HepG2 (cell line): ENCODE results near the gene TMX2. TPM values are rescaled to one million over a fixed set of nuclear protein-coding genes. Genes with fewer than 3 reads are reported as not detected.

Experiments
- ASH2L ChIP-seq: fragments of 300-600, 200-600 bp; sonication (generic); IDR thresholded peaks from 2 replicates; pipeline ENCODE4 v1.7.0; 2017; ENCODE audit warnings: low read depth, mild to moderate bottlenecking, moderate library complexity, mixed read lengths, low read length; ENCODE audit not compliant: insufficient read length
- ELF4 ChIP-seq: sonication (generic); formaldehyde crosslinking; IDR thresholded peaks from 2 replicates; pipeline ENCODE4 v1.5.0; 2020; ENCODE audit warnings: missing genetic modification reagents, mild to moderate bottlenecking, moderate library complexity, borderline replicate concordance
- FOXA3 ChIP-seq: IDR thresholded peaks from 2 replicates; pipeline ENCODE4 v1.6.1; 2016; ENCODE audit warnings: missing genetic modification reagents, missing compliant biosample characterization
- GABPB1 ChIP-seq: IDR thresholded peaks from 2 replicates; pipeline ENCODE4 v1.6.1; 2016; ENCODE audit warnings: mild to moderate bottlenecking, missing genetic modification reagents, moderate library complexity, missing compliant biosample characterization
- JUNB ChIP-seq: sonication (generic); formaldehyde crosslinking; IDR thresholded peaks from 2 replicates; pipeline ENCODE4 v1.8.0; 2022; ENCODE audit warnings: missing genetic modification reagents, mild to moderate bottlenecking, borderline replicate concordance
- MEIS2 ChIP-seq: sonication (generic); formaldehyde crosslinking; IDR thresholded peaks from 2 replicates; pipeline ENCODE4 v1.9.0; 2021; ENCODE audit warnings: mild to moderate bottlenecking, missing genetic modification reagents
- MTF1 ChIP-seq: sonication (generic); formaldehyde crosslinking; IDR thresholded peaks from 2 replicates; pipeline ENCODE4 v1.5.0; 2020; ENCODE audit warnings: missing genetic modification reagents
- NCOR1 ChIP-seq: fragments of 200-600 bp; sonication (generic); IDR thresholded peaks from 2 replicates; pipeline ENCODE4 v1.7.0; 2017; ENCODE audit warnings: antibody characterized with exemption, low read length, borderline replicate concordance
- NFKB2 ChIP-seq: sonication (generic); formaldehyde crosslinking; IDR thresholded peaks from 2 replicates; pipeline ENCODE4 v1.4.0; 2020; ENCODE audit warnings: missing genetic modification reagents, borderline replicate concordance
- NR0B2 ChIP-seq: sonication (generic); formaldehyde crosslinking; IDR thresholded peaks from 2 replicates; pipeline ENCODE4 v1.4.0; 2020; ENCODE audit warnings: mild to moderate bottlenecking, missing genetic modification reagents
- PLSCR1 ChIP-seq: sonication (generic); formaldehyde crosslinking; IDR thresholded peaks from 2 replicates; pipeline ENCODE4 v1.5.0; 2020; ENCODE audit warnings: missing genetic modification reagents, mild to moderate bottlenecking, borderline replicate concordance
- RAD21 ChIP-seq: fragments of 450-650 bp; formaldehyde crosslinking; IDR thresholded peaks from 2 replicates; pipeline ENCODE4 v1.5.0; 2020; ENCODE audit warnings: mild to moderate bottlenecking
- TFE3 ChIP-seq: IDR thresholded peaks from 2 replicates; pipeline ENCODE4 v1.6.1; 2016
- TOPORS ChIP-seq: sonication (generic); formaldehyde crosslinking; IDR thresholded peaks from 2 replicates; pipeline ENCODE4 v1.8.0; 2023; ENCODE audit warnings: mild to moderate bottlenecking, missing genetic modification reagents
- TSC22D2 ChIP-seq: sonication (generic); formaldehyde crosslinking; IDR thresholded peaks from 2 replicates; pipeline ENCODE4 v1.5.1; 2020; ENCODE audit warnings: missing genetic modification reagents, mild to moderate bottlenecking, borderline replicate concordance
- YY1 ChIP-seq: IDR thresholded peaks from 2 replicates; pipeline ENCODE4 v1.6.1; 2011; ENCODE audit warnings: low read length, low read depth, moderate library complexity, mild to moderate bottlenecking; ENCODE audit not compliant: insufficient read depth, insufficient replicate concordance
- ZBTB3 ChIP-seq: sonication (generic); formaldehyde crosslinking; IDR thresholded peaks from 2 replicates; pipeline ENCODE4 v1.4.0; 2020; ENCODE audit warnings: low read depth, mild to moderate bottlenecking, moderate library complexity, missing genetic modification reagents, borderline replicate concordance
- ZNF121 ChIP-seq: sonication (generic); formaldehyde crosslinking; IDR thresholded peaks from 2 replicates; pipeline ENCODE4 v1.5.0; 2020; ENCODE audit warnings: mild to moderate bottlenecking, missing genetic modification reagents
- ZNF350 ChIP-seq: sonication (generic); formaldehyde crosslinking; IDR thresholded peaks from 2 replicates; pipeline ENCODE4 v1.4.0; 2020; ENCODE audit warnings: mild to moderate bottlenecking, low read depth, missing genetic modification reagents, borderline replicate concordance
- ZNF619 ChIP-seq: sonication (generic); formaldehyde crosslinking; IDR thresholded peaks from 2 replicates; pipeline ENCODE4 v1.4.0; 2020; ENCODE audit warnings: mild to moderate bottlenecking, missing genetic modification reagents
- ZNF773 ChIP-seq: sonication (generic); formaldehyde crosslinking; IDR thresholded peaks from 2 replicates; pipeline ENCODE4 v1.4.0; 2020; ENCODE audit warnings: missing genetic modification reagents, borderline replicate concordance
- polyA plus RNA-seq, 8 experiments: library from polyadenylated mRNA; depleted of rRNA in 3 of 8; stranded (reverse) in 7 of 8; unstranded in 1 of 8; fragments of >200 nt; fragmentation: Illumina TruSeq in 4 of 8; extraction: Trizol in 4 of 8; gene quantifications; 2 replicates each; pipeline versions ENCODE4 v1.2.1 to v1.2.3, GENCODE V29; 2011 to 2016; ENCODE audit warnings: low read depth in 4 of 8, missing spikeins in 1 of 8, mixed read lengths in 1 of 8; ENCODE audit not compliant: insufficient read depth in 1 of 8
- total RNA-seq, 5 experiments: library from RNA; depleted of rRNA; stranded (reverse); fragments of >200 nt; fragmentation: Illumina TruSeq; extraction: Trizol; gene quantifications; 2 replicates each; pipeline ENCODE4 v1.2.3, GENCODE V29; 2016; ENCODE audit warnings: low read depth in 1 of 5
- TF ChIP-seq, protein P1 (sequence below): sonication (generic); formaldehyde crosslinking; IDR thresholded peaks from 2 replicates; pipeline ENCODE4 v1.4.0; 2020; ENCODE audit warnings: missing genetic modification reagents, mild to moderate bottlenecking, borderline replicate concordance

TMX2 gene
- total and polyA plus RNA-seq, 2 of the 13 experiments (the other 11 are each of a cell fraction or from before 2014, with no cell fraction given), result 84.5 to 129 TPM

GRCh38 chr11:57712256-57713150 lies at the start of gene TMX2 (continued):
- TF ChIP-seq ZNF121 (0 out of 2 replicates have a peak, but pooled peaks have one; percentile 19), FOXA3 (CRISPR knock-in tag) (no peak), NR0B2 (CRISPR knock-in tag) (no peak), MEIS2 (CRISPR knock-in tag) (no peak), YY1 (peak; percentile 96), MTF1 (CRISPR knock-in tag) (no peak), ZNF773 (CRISPR knock-in tag) (no peak), TSC22D2 (CRISPR knock-in tag) (0 out of 2 replicates have a peak, but pooled peaks have one; percentile 11), ASH2L (peak; percentile 86), ZNF350 (CRISPR knock-in tag) (peak; percentile 70), NCOR1 (no peak), JUNB (no peak), RAD21 (no peak), TFE3 (CRISPR knock-in tag) (peak; percentile 7; the same call in 1 of the 2 replicates), NFKB2 (CRISPR knock-in tag) (peak; percentile 31; the same call in 1 of the 2 replicates), PLSCR1 (CRISPR knock-in tag) (no peak), ELF4 (CRISPR knock-in tag) (peak; percentile 82; the same call in 1 of the 2 replicates), TOPORS (CRISPR knock-in tag) (0 out of 2 replicates have a peak, but pooled peaks have one; percentile 50), ZNF619 (CRISPR knock-in tag) (peak; percentile 95; the same call in 1 of the 2 replicates), GABPB1 (CRISPR knock-in tag) (peak; percentile 94), ZBTB3 (CRISPR knock-in tag) (no peak)
- TF ChIP-seq, protein P1, sequence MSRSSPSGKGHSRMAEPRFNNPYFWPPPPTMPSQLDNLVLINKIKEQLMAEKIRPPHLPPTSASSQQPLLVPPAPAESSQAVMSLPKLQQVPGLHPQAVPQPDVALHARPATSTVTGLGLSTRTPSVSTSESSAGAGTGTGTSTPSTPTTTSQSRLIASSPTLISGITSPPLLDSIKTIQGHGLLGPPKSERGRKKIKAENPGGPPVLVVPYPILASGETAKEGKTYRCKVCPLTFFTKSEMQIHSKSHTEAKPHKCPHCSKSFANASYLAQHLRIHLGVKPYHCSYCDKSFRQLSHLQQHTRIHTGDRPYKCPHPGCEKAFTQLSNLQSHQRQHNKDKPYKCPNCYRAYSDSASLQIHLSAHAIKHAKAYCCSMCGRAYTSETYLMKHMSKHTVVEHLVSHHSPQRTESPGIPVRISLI, result peak; percentile 56; the same call in 1 of the 2 replicates
